ENCODE measurements around the gene CFAP54. TPM values are rescaled to one million over a fixed set of nuclear protein-coding genes. Genes with fewer than 3 reads are reported as not detected.

The CFAP54 gene
- total and polyA plus RNA-seq, 2 of the 4 experiments (the other 2 are of a cell fraction), result 0.18 to 0.41 TPM

GRCh38 chr12:96452261-96452922 lies 37.0 kb upstream of the CFAP54 start:
- dilution Hi-C loops (cut with HindIII; ENCODE audit: low sequenced_read_pairs, unreplicated experiment) (no loop called here), in situ Hi-C loops (cut with MboI; ENCODE audit: low sequenced_read_pairs) (no loop called here), intact Hi-C loops (cut with micrococcal nuclease) (no loop called here)
- H3K4me1 ChIP-seq (ENCODE audit: control insufficient read depth, insufficient read depth, low read length), result no peaks in the 10 kb centered on the region
- no peak overlapping the region for H2AK5ac ChIP-seq (ENCODE audit: low read depth, low read length)
- H3K9me1 ChIP-seq (ENCODE audit: insufficient read depth, low read length), result no peaks in the 10 kb centered on the region
- ChIA-PET CTCF (no interaction called here), POLR2A (ENCODE audit: unreplicated experiment) (no interaction called here)
- no peak overlapping the region for H2BK120ac ChIP-seq (ENCODE audit: low read depth, low read length)
- no CpG with 5 or more reads among the region's 3 CpGs for WGBS, 2 experiments (ENCODE audit: extremely low coverage in 2 of 2, insufficient read length in 1 of 2)
- no peaks in the 10 kb centered on the region for H3K9me3 ChIP-seq (ENCODE audit: control insufficient read depth, insufficient read depth, low read length)
- no TSS peak for BruUV-seq (replicated peaks)
- DNase-seq (no peak), ATAC-seq (ENCODE audit: low read depth) (no peak)
- no peaks in the 10 kb centered on the region for H4K20me1 ChIP-seq (ENCODE audit: insufficient read depth, low read length)
- no peak overlapping the region for H4K91ac ChIP-seq (ENCODE audit: insufficient read depth, low read depth, low read length)
- no peaks in the 10 kb centered on the region for H3K27me3 ChIP-seq (ENCODE audit: control insufficient read depth, insufficient read depth, low read length)
- no peak overlapping the region for H2AK9ac ChIP-seq (replicated peaks; ENCODE audit: low read depth, low read length, poor library complexity)
- no peak overlapping the region for H2BK15ac ChIP-seq (ENCODE audit: low read depth, low read length)
- H3K56ac ChIP-seq (ENCODE audit: extremely low read depth, insufficient read depth, low read length), result no peak overlapping the region
- H3K14ac ChIP-seq (replicated peaks; ENCODE audit: low read depth, low read length), result no peak overlapping the region
- H4K5ac ChIP-seq (ENCODE audit: low read depth, low read length), result no peak overlapping the region
- H3K4ac ChIP-seq (ENCODE audit: low read depth, low read length), result no peak overlapping the region
- H2AFZ ChIP-seq (replicated peaks; ENCODE audit: low read length, poor library complexity), result no peak overlapping the region
- no peak overlapping the region for H4K8ac ChIP-seq (ENCODE audit: low read depth in 2 of 2, low read length in 2 of 2)
- H3K27ac ChIP-seq (ENCODE audit: insufficient read depth, low read length), result no peak overlapping the region
- H3K18ac ChIP-seq (ENCODE audit: low read depth, low read length), result no peak overlapping the region
- no peak overlapping the region for H3K4me2 ChIP-seq (ENCODE audit: low read depth, low read length)
- no peak overlapping the region for H2BK20ac ChIP-seq (ENCODE audit: low read depth, low read length)
- H3K23ac ChIP-seq (ENCODE audit: low read depth, low read length), result no peak overlapping the region
- no peaks in the 10 kb centered on the region for H3K79me1 ChIP-seq (ENCODE audit: low read depth in 1 of 2, low read length in 2 of 2)
- H3K9ac ChIP-seq (ENCODE audit: low read depth, low read length), result no peak overlapping the region
- no peaks in the 10 kb centered on the region for H3K36me3 ChIP-seq (ENCODE audit: control insufficient read depth, insufficient read depth, low read length)
- no peak overlapping the region for H2BK5ac ChIP-seq (ENCODE audit: low read depth, low read length, poor library complexity, severe bottlenecking)
- TF ChIP-seq RFX5 (IDR thresholded peaks at IDR 0.05; ENCODE audit: low read depth, low read length), result no peak
- no peak for TF ChIP-seq CHD1 (IDR thresholded peaks at IDR 0.05; ENCODE audit: low read depth, low read length)
- no peak for TF ChIP-seq SMC3 (IDR thresholded peaks at IDR 0.05; ENCODE audit: low read depth, low read length)
- TF ChIP-seq RAD21 (IDR thresholded peaks at IDR 0.05; ENCODE audit: low read length), result no peak
- no peak for TF ChIP-seq MXI1 (IDR thresholded peaks at IDR 0.05; ENCODE audit: borderline replicate concordance, low read depth, low read length)
- TF ChIP-seq BHLHE40 (IDR thresholded peaks at IDR 0.05; ENCODE audit: low read depth, low read length), result no peak
- no peak for TF ChIP-seq CTCF (conservative IDR thresholded peaks at IDR 0.05; ENCODE audit: low read depth, low read length)
- no peak for TF ChIP-seq POLR2A (IDR thresholded peaks at IDR 0.05; ENCODE audit: low read depth, low read length)
- no peak for TF ChIP-seq MAZ (IDR thresholded peaks at IDR 0.05; ENCODE audit: borderline replicate concordance, low read depth, low read length)
- no peak for TF ChIP-seq RCOR1 (IDR thresholded peaks at IDR 0.05; ENCODE audit: insufficient replicate concordance, low read length)
- no peak overlapping the region for H3K4me3 ChIP-seq (ENCODE audit: insufficient read depth, low read depth, low read length)

All from IMR-90 (cell line).